Measurements from ENCODE around the gene NCKAP1.
A peak's percentile ranks its signal among the peaks of the same experiment; 100 is the strongest.

The NCKAP1 gene

GRCh38 chr2:182866461-182867406 lies 171.5 kb downstream of the NCKAP1 start, which contains the start of gene FRZB:
TSS of gene FRZB (minus strand) at chr2:182866637. CDS start at chr2:182866552, 85 bp downstream.
- Mint-ChIP-seq H3K27me3 (ENCODE audit: low read depth, poor library complexity) (peaks cover 21% of the 10 kb centered on the region), H3K36me3 (ENCODE audit: low read depth) (no peaks in the 10 kb centered on the region), H3K9me3 (no peaks in the 10 kb centered on the region), H3K27ac (no peak within 1 kb of the TSS), H3K4me1 (peaks cover 62% of the 10 kb centered on the region), H3K4me3 (peak within 1 kb of the TSS; percentile 87)
- no peak for TF ChIP-seq CTCF (IDR thresholded peaks at IDR 0.05)
- DNase-seq = peak; percentile 79

- peaks cover 62% of the 10 kb centered on the region for H3K4me1 Mint-ChIP-seq
- TF ChIP-seq CTCF (IDR thresholded peaks at IDR 0.05) = no peak
- peaks cover 24% of the 10 kb centered on the region for H3K27me3 Mint-ChIP-seq (ENCODE audit: low read depth, poor library complexity)
- H3K27ac Mint-ChIP-seq = no peak overlapping the region
- no peaks in the 10 kb centered on the region for H3K36me3 Mint-ChIP-seq (ENCODE audit: low read depth)
- H3K9me3 Mint-ChIP-seq = no peaks in the 10 kb centered on the region
- DNase-seq = peak; percentile 30
- peak overlapping the region; percentile 87 for H3K4me3 Mint-ChIP-seq
Observed at GRCh38 chr2:182866095-182866460, 172.2 kb downstream of the NCKAP1 start.

GRCh38 chr2:182864949-182865570 lies 173.2 kb downstream of the NCKAP1 start:
- peaks cover 62% of the 10 kb centered on the region for H3K4me1 Mint-ChIP-seq
- no peak overlapping the region for H3K27ac Mint-ChIP-seq
- DNase-seq = no peak

GRCh38 chr2:182863642-182864041 lies 174.6 kb downstream of the NCKAP1 start:
- Mint-ChIP-seq H3K4me1 (peaks cover 54% of the 10 kb centered on the region), H3K27ac (no peak overlapping the region), H3K27me3 (ENCODE audit: low read depth, poor library complexity) (peaks cover 24% of the 10 kb centered on the region), H3K9me3 (no peaks in the 10 kb centered on the region), H3K36me3 (ENCODE audit: low read depth) (no peaks in the 10 kb centered on the region), H3K4me3 (peak overlapping the region; percentile 87)
- DNase-seq = no peak
- TF ChIP-seq CTCF (IDR thresholded peaks at IDR 0.05) = no peak

More at GRCh38 chr2:182864949-182865570, 173.2 kb downstream of the NCKAP1 start:
- H3K27me3 Mint-ChIP-seq (ENCODE audit: low read depth, poor library complexity) = peaks cover 24% of the 10 kb centered on the region
- H3K9me3 Mint-ChIP-seq = no peaks in the 10 kb centered on the region
- H3K36me3 Mint-ChIP-seq (ENCODE audit: low read depth) = no peaks in the 10 kb centered on the region
- no peak for TF ChIP-seq CTCF (IDR thresholded peaks at IDR 0.05)
- peak overlapping the region; percentile 87 for H3K4me3 Mint-ChIP-seq

GRCh38 chr2:182862091-182862490 lies 176.2 kb downstream of the NCKAP1 start:
- H3K27ac Mint-ChIP-seq = no peak overlapping the region

More at GRCh38 chr2:182862091-182862490, 176.2 kb downstream of the NCKAP1 start:
- no peak overlapping the region for H3K4me3 Mint-ChIP-seq
- TF ChIP-seq CTCF (IDR thresholded peaks at IDR 0.05) = no peak
- H3K27me3 Mint-ChIP-seq (ENCODE audit: low read depth, poor library complexity) = peaks cover 24% of the 10 kb centered on the region
- H3K36me3 Mint-ChIP-seq (ENCODE audit: low read depth) = peaks cover 15% of the 10 kb centered on the region
- H3K4me1 Mint-ChIP-seq = peaks cover 39% of the 10 kb centered on the region
- peaks cover 4% of the 10 kb centered on the region for H3K9me3 Mint-ChIP-seq
- DNase-seq = no peak
